B cell (primary cell): ENCODE results near the gene TPRN. TPM values are rescaled to one million over a fixed set of nuclear protein-coding genes. Genes with fewer than 3 reads are reported as not detected.

Experiments
- ATAC-seq: fragments of 200-7000 bp; cut with Tn5 transposase; one replicate; pipeline ENCODE4 v1.10.0; 2021; ENCODE audit warnings: low read depth, mild to moderate bottlenecking, moderate number of reproducible peaks, moderate library complexity
- CTCF ChIA-PET: fragments of 350-600 bp; sonication (Branson Sonifier 250); formaldehyde crosslinking; loops from one replicate; lab custom pipeline; 2021; ENCODE audit warnings: antibody characterized with exemption, inconsistent platforms; lab: Charles Lee
- POLR2A ChIA-PET: fragments of 350-600 bp; sonication (Branson Sonifier 250); formaldehyde crosslinking; loops from one replicate; lab custom pipeline; 2021; ENCODE audit warnings: antibody characterized with exemption; lab: Charles Lee
- DNase-seq: peaks from one replicate; pipeline ENCODE4 v3.0.0; 2013
- H2AFZ ChIP-seq: 2 replicates; pipeline ENCODE4 v1.6.1; 2012; ENCODE audit warnings: mild to moderate bottlenecking, low read depth, low read length; ENCODE audit not compliant: insufficient read depth, poor library complexity, severe bottlenecking
- H3K27ac ChIP-seq, 2 donors: 1 replicate in 1 of 2; 2 replicates in 1 of 2; pipeline ENCODE4 v1.5.1; 2012 to 2013; ENCODE audit warnings: low read length in 2 of 2, mild to moderate bottlenecking in 2 of 2, moderate library complexity in 1 of 2
- H3K27me3 ChIP-seq, 4 experiments: fragments of 200-600 bp in 1 of 4; sonication (generic) in 1 of 4; replicated peaks in 1 of 4; 1 replicate in 2 of 4; 2 replicates in 2 of 4; pipeline versions ENCODE4 v1.6.1 to v1.7.0; 2013 to 2016; ENCODE audit warnings: low read length in 3 of 4, mild to moderate bottlenecking in 2 of 4, mixed read lengths in 1 of 4, moderate library complexity in 1 of 4; ENCODE audit not compliant: insufficient read depth in 4 of 4, control insufficient read depth in 3 of 4; ENCODE audit errors: control extremely low read depth in 1 of 4
- H3K36me3 ChIP-seq, 2 experiments: replicated peaks in 1 of 2; 1 replicate in 1 of 2; 2 replicates in 1 of 2; pipeline versions ENCODE4 v1.6.1 to v1.7.1; 2013; ENCODE audit warnings: low read length in 1 of 2; ENCODE audit not compliant: insufficient read depth in 2 of 2, control insufficient read depth in 1 of 2; ENCODE audit errors: control extremely low read depth in 1 of 2, extremely low read depth in 1 of 2
- H3K4me1 ChIP-seq, 2 donors: fragments of 200-600 bp in 1 of 2; sonication (generic) in 1 of 2; 1 replicate in 1 of 2; 2 replicates in 1 of 2; pipeline versions ENCODE4 v1.5.1 to v1.6.1; 2013 to 2017; ENCODE audit warnings: low read length in 2 of 2; ENCODE audit not compliant: control insufficient read depth in 2 of 2, insufficient read depth in 2 of 2
- H3K4me2 ChIP-seq: replicated peaks from 2 replicates; pipeline ENCODE3; 2012; ENCODE audit warnings: mild to moderate bottlenecking, low read depth, low read length; ENCODE audit not compliant: poor library complexity, severe bottlenecking
- H3K4me3 ChIP-seq, 5 experiments: fragments of 200-600 bp in 1 of 5; sonication (generic) in 1 of 5; 1 replicate in 3 of 5; 2 replicates in 2 of 5; pipeline versions ENCODE4 v1.5.1 to v1.7.0; 2011 to 2016; ENCODE audit warnings: low read length in 4 of 5, mild to moderate bottlenecking in 4 of 5, low read depth in 2 of 5, control low read depth in 1 of 5, moderate library complexity in 1 of 5; ENCODE audit not compliant: insufficient read depth in 1 of 5; ENCODE audit errors: control extremely low read depth in 1 of 5, extremely low read depth in 1 of 5
- H3K79me2 ChIP-seq: fragments of 200-600 bp; sonication (generic); one replicate; pipeline ENCODE4 v1.6.0; 2016; ENCODE audit warnings: low read length; ENCODE audit not compliant: control insufficient read depth, insufficient read depth
- H3K9ac ChIP-seq: fragments of 200-600 bp; sonication (generic); 2 replicates; pipeline ENCODE4 v1.6.1; 2017; ENCODE audit warnings: mild to moderate bottlenecking, low read length, moderate library complexity
- H3K9me3 ChIP-seq, 3 donors: one replicate each; pipeline versions ENCODE4 v1.6.1 to v1.7.1; 2013; ENCODE audit warnings: low read length in 2 of 3; ENCODE audit not compliant: control insufficient read depth in 2 of 3, insufficient read depth in 1 of 3; ENCODE audit errors: control extremely low read depth in 1 of 3
- H4K20me1 ChIP-seq: 2 replicates; pipeline ENCODE4 v1.6.0; 2012; ENCODE audit warnings: mild to moderate bottlenecking, low read length; ENCODE audit not compliant: insufficient read depth, control insufficient read depth, poor library complexity, severe bottlenecking
- H3K27ac Mint-ChIP-seq: one replicate; pipeline ENCODE4 v1.8.0; 2021; ENCODE audit warnings: mixed read lengths
- H3K27me3 Mint-ChIP-seq: one replicate; pipeline ENCODE4 v1.8.0; 2021; ENCODE audit warnings: mixed read lengths
- H3K4me1 Mint-ChIP-seq: one replicate; pipeline ENCODE4 v1.8.0; 2021; ENCODE audit warnings: mixed read lengths
- H3K4me3 Mint-ChIP-seq: one replicate; pipeline ENCODE4 v1.8.0; 2021; ENCODE audit warnings: mixed read lengths
- H3K9me3 Mint-ChIP-seq: one replicate; pipeline ENCODE4 v1.8.0; 2022; ENCODE audit warnings: mixed read lengths; ENCODE audit not compliant: insufficient read depth
- CTCF ChIP-seq: fragments of 200-600 bp; IDR thresholded peaks from one replicate; pipeline ENCODE4 v1.8.0; 2022; ENCODE audit warnings: antibody characterized with exemption, mild to moderate bottlenecking
- EZH2 ChIP-seq: IDR thresholded peaks from 2 replicates; pipeline ENCODE4 v1.6.1; 2012; ENCODE audit warnings: borderline replicate concordance, low read depth, mild to moderate bottlenecking, moderate library complexity, low read length; ENCODE audit not compliant: insufficient read depth, poor library complexity, severe bottlenecking
- WGBS: methylation state at CpG from one replicate; pipeline ENCODE4 v1.1.5; 2013; ENCODE audit warnings: missing lambda C conversion rate; ENCODE audit not compliant: insufficient coverage; 5-methylcytosine and 5-hydroxymethylcytosine counted together
- intact Hi-C: fragments of 100-400 bp; cut with micrococcal nuclease; formaldehyde crosslinking; loops from one replicate; pipeline ENCODE4 v1.10.0; 2022
- polyA plus RNA-seq: library from polyadenylated mRNA; depleted of rRNA; stranded (reverse); fragments of >200 nt; gene quantifications from 2 replicates; pipeline ENCODE4 v1.2.3, GENCODE V29; 2012
- total RNA-seq, 2 donors: library from RNA; stranded (reverse); fragments of 120-200 nt in 1 of 2; gene quantifications; 1 replicate in 1 of 2; 2 replicates in 1 of 2; pipeline versions ENCODE4 v1.2.3 to v1.2.4, GENCODE V29; 2013 to 2022

TPRN gene
- total and polyA plus RNA-seq, 2 donors (not counting 1 experiment from before 2014, with no cell fraction given): 5.7 to 16.3 TPM

DNA sequence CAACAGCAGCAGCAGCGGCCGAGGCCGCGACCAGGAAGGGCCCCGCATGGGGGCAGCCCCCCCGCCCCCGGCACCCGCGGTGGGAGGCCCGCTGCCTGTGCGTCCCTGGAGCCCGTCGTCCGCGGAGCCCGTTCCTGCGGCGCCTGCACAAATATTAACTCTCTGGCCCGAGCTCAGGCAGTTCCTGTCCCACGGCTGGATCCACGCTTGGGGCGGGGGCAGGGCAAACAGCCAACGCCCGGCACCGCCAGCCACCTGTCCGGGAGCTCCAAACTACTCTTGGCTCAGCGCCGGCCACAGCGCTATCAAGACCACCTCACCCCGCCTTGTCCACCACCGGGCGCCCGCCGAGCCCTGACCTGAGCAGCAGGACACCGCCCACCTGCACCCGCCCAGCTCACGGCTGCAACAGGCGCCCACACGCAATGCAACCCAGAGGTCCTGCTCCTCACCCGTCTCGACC is 30.6 kb downstream of the TPRN start, which contains the start of gene LRRC26:
Gene LRRC26 (minus strand): TSS at position 156 of the 463 bp plus-strand sequence. CDS start 108 bp downstream, at position 48.
- peaks cover 13% of the 10 kb centered on the region for H3K4me1 Mint-ChIP-seq
- no peak for ATAC-seq
- ChIA-PET POLR2A (interaction anchor here (0.6 kb wide), 1 partner anchor 19 kb away, joined by 3 read pairs; no protein-coding TSS in a partner anchor), CTCF (interaction anchor here (0.8 to 1.0 kb wide), 2 partner anchors 51 to 58 kb away, joined by 3 read pairs; partner anchors contain the start of gene RNF224)
- H3K9me3 ChIP-seq: peaks cover 0 to 17% (median 0%) of the 10 kb centered on the region in 3 donors
- H3K4me3 ChIP-seq: peak within 1 kb of the TSS in 3 of 5 experiments; percentile 18 to 29 (median 21)
- no peaks in the 10 kb centered on the region for H3K9me3 Mint-ChIP-seq
- H3K79me2 ChIP-seq: no peaks in the 10 kb centered on the region
- no peaks in the 10 kb centered on the region for H3K36me3 ChIP-seq
- TF ChIP-seq EZH2 (no peak), CTCF (no peak)
- H3K27ac ChIP-seq: no peak within 1 kb of the TSS
- peak within 1 kb of the TSS; percentile 16 for H2AFZ ChIP-seq
- no peak within 1 kb of the TSS for H3K27ac Mint-ChIP-seq
- DNase-seq: no peak
- H3K27me3 ChIP-seq: peaks cover 0 to 70% (median 34%) of the 10 kb centered on the region in 4 experiments
- no peaks in the 10 kb centered on the region for H4K20me1 ChIP-seq
- peaks cover 16% of the 10 kb centered on the region for H3K27me3 Mint-ChIP-seq
- WGBS: 21% methylated on average over 41 of the region's 41 CpGs
- intact Hi-C loops: no loop called here
- H3K4me2 ChIP-seq: peak within 1 kb of the TSS; percentile 74
- peak within 1 kb of the TSS; percentile 48 for H3K9ac ChIP-seq
- peak within 1 kb of the TSS; percentile 69 for H3K4me3 Mint-ChIP-seq
- peaks cover 9 to 40% of the 10 kb centered on the region in 2 donors for H3K4me1 ChIP-seq
